ENCODE results near the gene GABPA. TPM values are rescaled to one million over a fixed set of nuclear protein-coding genes. Genes with fewer than 3 reads are reported as not detected.

GABPA gene
- total RNA-seq, 1 experiment from 2014 or later, result 17.6 TPM

GRCh38 chr21:25744854-25745253 lies 10.1 kb downstream of the GABPA start:
- in situ Hi-C loops (cut with HindIII; ENCODE audit: low pct_unique_long_range_greater_than_20kb, low sequenced_read_pairs), result no loop called here
- peaks cover 11% of the 10 kb centered on the region; the same call in 1 of the 2 replicates for H3K36me3 ChIP-seq (ENCODE audit: control insufficient read depth, insufficient read depth, low read length)
- H3K27ac ChIP-seq (ENCODE audit: low read length), result no peak overlapping the region
- H3K4me1 ChIP-seq (ENCODE audit: control insufficient read depth, insufficient read depth, low read length), result no peaks in the 10 kb centered on the region
- ATAC-seq (no peak), DNase-seq (ENCODE audit: low read depth, low spot score) (no peak)
- no peaks in the 10 kb centered on the region for H3K9me3 ChIP-seq (ENCODE audit: control insufficient read depth, insufficient read depth, low read depth, low read length)
- ChIA-PET POLR2A (no interaction called here), CTCF (no interaction called here)
- BruUV-seq (replicated peaks), result no TSS peak
- H3K27me3 ChIP-seq (ENCODE audit: control insufficient read depth, insufficient read depth, low read length), result no peaks in the 10 kb centered on the region
- H3K4me3 ChIP-seq (ENCODE audit: low read depth in 2 of 2, low read length in 2 of 2), result no peak overlapping the region
- TF ChIP-seq, protein P1, sequence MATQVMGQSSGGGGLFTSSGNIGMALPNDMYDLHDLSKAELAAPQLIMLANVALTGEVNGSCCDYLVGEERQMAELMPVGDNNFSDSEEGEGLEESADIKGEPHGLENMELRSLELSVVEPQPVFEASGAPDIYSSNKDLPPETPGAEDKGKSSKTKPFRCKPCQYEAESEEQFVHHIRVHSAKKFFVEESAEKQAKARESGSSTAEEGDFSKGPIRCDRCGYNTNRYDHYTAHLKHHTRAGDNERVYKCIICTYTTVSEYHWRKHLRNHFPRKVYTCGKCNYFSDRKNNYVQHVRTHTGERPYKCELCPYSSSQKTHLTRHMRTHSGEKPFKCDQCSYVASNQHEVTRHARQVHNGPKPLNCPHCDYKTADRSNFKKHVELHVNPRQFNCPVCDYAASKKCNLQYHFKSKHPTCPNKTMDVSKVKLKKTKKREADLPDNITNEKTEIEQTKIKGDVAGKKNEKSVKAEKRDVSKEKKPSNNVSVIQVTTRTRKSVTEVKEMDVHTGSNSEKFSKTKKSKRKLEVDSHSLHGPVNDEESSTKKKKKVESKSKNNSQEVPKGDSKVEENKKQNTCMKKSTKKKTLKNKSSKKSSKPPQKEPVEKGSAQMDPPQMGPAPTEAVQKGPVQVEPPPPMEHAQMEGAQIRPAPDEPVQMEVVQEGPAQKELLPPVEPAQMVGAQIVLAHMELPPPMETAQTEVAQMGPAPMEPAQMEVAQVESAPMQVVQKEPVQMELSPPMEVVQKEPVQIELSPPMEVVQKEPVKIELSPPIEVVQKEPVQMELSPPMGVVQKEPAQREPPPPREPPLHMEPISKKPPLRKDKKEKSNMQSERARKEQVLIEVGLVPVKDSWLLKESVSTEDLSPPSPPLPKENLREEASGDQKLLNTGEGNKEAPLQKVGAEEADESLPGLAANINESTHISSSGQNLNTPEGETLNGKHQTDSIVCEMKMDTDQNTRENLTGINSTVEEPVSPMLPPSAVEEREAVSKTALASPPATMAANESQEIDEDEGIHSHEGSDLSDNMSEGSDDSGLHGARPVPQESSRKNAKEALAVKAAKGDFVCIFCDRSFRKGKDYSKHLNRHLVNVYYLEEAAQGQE (IDR thresholded peaks at IDR 0.05; ENCODE audit: insufficient read depth in 1 of 2, low read depth in 2 of 2, low read length in 1 of 2), result no peak
- no peak for TF ChIP-seq CTCF (IDR thresholded peaks at IDR 0.05)
- TF ChIP-seq SIN3A (IDR thresholded peaks at IDR 0.05; ENCODE audit: borderline replicate concordance, insufficient read depth, low read depth, low read length), result no peak
- no peak for TF ChIP-seq TCF7L2 (IDR thresholded peaks at IDR 0.05; ENCODE audit: low read depth, low read length)
- TF ChIP-seq POLR2AphosphoS5 (IDR thresholded peaks at IDR 0.05; ENCODE audit: low read depth, low read length), result no peak
- intact Hi-C loops (cut with micrococcal nuclease; ENCODE audit: unreplicated experiment), result no loop called here

GRCh38 chr21:25750085-25750484 lies 15.3 kb downstream of the GABPA start:
- Histone ChIP-seq H3K27me3 (ENCODE audit: control insufficient read depth, insufficient read depth, low read length) (no peaks in the 10 kb centered on the region), H3K36me3 (ENCODE audit: control insufficient read depth, insufficient read depth, low read length) (peaks cover 15% of the 10 kb centered on the region; the same call in 1 of the 2 replicates), H3K4me3 (ENCODE audit: low read depth in 2 of 2, low read length in 2 of 2) (no peak overlapping the region), H3K4me1 (ENCODE audit: control insufficient read depth, insufficient read depth, low read length) (no peaks in the 10 kb centered on the region), H3K9me3 (ENCODE audit: control insufficient read depth, insufficient read depth, low read depth, low read length) (no peaks in the 10 kb centered on the region), H3K27ac (ENCODE audit: low read length) (no peak overlapping the region)
- ATAC-seq (no peak), DNase-seq (ENCODE audit: low read depth, low spot score) (no peak)
- intact Hi-C loops (cut with micrococcal nuclease; ENCODE audit: unreplicated experiment) (no loop called here), in situ Hi-C loops (cut with HindIII; ENCODE audit: low pct_unique_long_range_greater_than_20kb, low sequenced_read_pairs) (no loop called here)
- ChIA-PET CTCF (no interaction called here), POLR2A (no interaction called here)
- TF ChIP-seq, protein P1 (IDR thresholded peaks at IDR 0.05; ENCODE audit: insufficient read depth in 1 of 2, low read depth in 2 of 2, low read length in 1 of 2), result no peak
- TF ChIP-seq CTCF (IDR thresholded peaks at IDR 0.05) (no peak), POLR2AphosphoS5 (IDR thresholded peaks at IDR 0.05; ENCODE audit: low read depth, low read length) (no peak), TCF7L2 (IDR thresholded peaks at IDR 0.05; ENCODE audit: low read depth, low read length) (no peak), SIN3A (IDR thresholded peaks at IDR 0.05; ENCODE audit: borderline replicate concordance, insufficient read depth, low read depth, low read length) (no peak)
- no TSS peak for BruUV-seq (replicated peaks)
